CD4-positive, alpha-beta T cell treated with Interleukin-21 for 1 hour (primary cell): ENCODE measurements around the gene PDK1.
"Not testable (repeated sequence)": the region's sequence is repeated elsewhere in the genome, so short reads cannot be mapped to it uniquely, and the experiment has no call there.

Source experiments
- DNase-seq: peaks from one replicate; pipeline ENCODE4 v3.0.0-alpha.2; 2020

Gene PDK1

GRCh38 chr2:172554352-172555271 is 1.3 kb upstream of the PDK1 start:
- DNase-seq: peak; percentile 4

GRCh38 chr2:172555272-172555521 is 693 bp upstream of the PDK1 start:
- DNase-seq: no peak

- DNase-seq: peak; percentile 64
Observed at GRCh38 chr2:172556284-172557033, 569 bp downstream of the PDK1 start.

- no peak for DNase-seq
Observed at GRCh38 chr2:172558372-172558771, 2.5 kb downstream of the PDK1 start.

GRCh38 chr2:172560721-172561120 is 4.8 kb downstream of the PDK1 start:
- DNase-seq: no peak

GRCh38 chr2:172561270-172561669 is 5.4 kb downstream of the PDK1 start:
- no peak for DNase-seq

- no peak for DNase-seq
Observed at GRCh38 chr2:172562298-172562697, 6.4 kb downstream of the PDK1 start.

- no peak for DNase-seq
Observed at GRCh38 chr2:172564376-172564775, 8.5 kb downstream of the PDK1 start.

- no peak for DNase-seq
Observed at GRCh38 chr2:172571245-172571644, 15.4 kb downstream of the PDK1 start.

GRCh38 chr2:172572981-172573380 is 17.1 kb downstream of the PDK1 start:
- no peak for DNase-seq

- DNase-seq: no peak
Observed at GRCh38 chr2:172574965-172575364, 19.1 kb downstream of the PDK1 start.

GRCh38 chr2:172578054-172578453 is 22.2 kb downstream of the PDK1 start:
- DNase-seq: no peak

- no peak for DNase-seq
Observed at GRCh38 chr2:172578860-172579512, 23.1 kb downstream of the PDK1 start.

- DNase-seq: no peak
Observed at GRCh38 chr2:172580544-172580943, 24.7 kb downstream of the PDK1 start.

GRCh38 chr2:172582656-172583055 is 26.8 kb downstream of the PDK1 start:
- DNase-seq: no peak

- no peak for DNase-seq
Observed at GRCh38 chr2:172586245-172586891, 30.5 kb downstream of the PDK1 start.

- not testable (repeated sequence) for DNase-seq
Observed at GRCh38 chr2:172587231-172587630, 31.3 kb downstream of the PDK1 start.

GRCh38 chr2:172588931-172589330 is 33.0 kb downstream of the PDK1 start:
- no peak for DNase-seq

- DNase-seq: not testable (repeated sequence)
Observed at GRCh38 chr2:172591386-172591785, 35.5 kb downstream of the PDK1 start.

- not testable (repeated sequence) for DNase-seq
Observed at GRCh38 chr2:172592190-172592589, 36.3 kb downstream of the PDK1 start.

GRCh38 chr2:172596776-172597175 is 40.9 kb downstream of the PDK1 start:
- DNase-seq: no peak

GRCh38 chr2:172597176-172597842 is 41.4 kb downstream of the PDK1 start:
- DNase-seq: no peak

GRCh38 chr2:172599947-172600346 is 44.1 kb downstream of the PDK1 start:
- no peak for DNase-seq
